ENCODE measurements around the gene CTSD.

GRCh38 chr11:1727861-1728260, 35.9 kb downstream of the CTSD start:
- TF ChIP-seq CTCF (IDR thresholded peaks at IDR 0.05) (no peak), ZFX (IDR thresholded peaks at IDR 0.05; ENCODE audit: borderline replicate concordance) (no peak)
